Inflammatory macrophage (primary cell): ENCODE data around the gene BCLAF1.

ENCODE experiments used
- DNase-seq, 2 donors: peaks; one replicate each; pipeline ENCODE4 v3.0.0-alpha.2; 2020 to 2022
- total RNA-seq, 18 experiments: gene quantifications; one replicate each; lab custom pipeline; 2026; ENCODE audit warnings: mixed read lengths in 6 of 18, inconsistent platforms in 2 of 18; lab: John Stamatoyannopoulos, UW

BCLAF1 gene
- 95.4 to 230 (median 176) reads per million in 18 experiments for total RNA-seq

GRCh38 chr6:136289579-136290409, at the start of gene BCLAF1:
Gene BCLAF1 (minus strand): TSS chr6:136289846. CDS start chr6:136279866, 9,980 bp downstream.
- DNase-seq: peak; percentile 100

GRCh38 chr6:136338486-136338885, 48.8 kb upstream of the BCLAF1 start:
- no peak for DNase-seq

- no peak for DNase-seq
Observed at GRCh38 chr6:136337606-136338005, 48.0 kb upstream of the BCLAF1 start.

GRCh38 chr6:136337121-136337520, 47.5 kb upstream of the BCLAF1 start:
- DNase-seq: no peak

GRCh38 chr6:136335736-136336363, 46.2 kb upstream of the BCLAF1 start:
- no peak for DNase-seq

- no peak for DNase-seq
Observed at GRCh38 chr6:136334853-136335252, 45.2 kb upstream of the BCLAF1 start.

GRCh38 chr6:136334465-136334846, 44.8 kb upstream of the BCLAF1 start:
- DNase-seq: no peak

- no peak for DNase-seq
Observed at GRCh38 chr6:136333824-136334464, 44.3 kb upstream of the BCLAF1 start.

GRCh38 chr6:136331461-136331860, 41.8 kb upstream of the BCLAF1 start:
- no peak for DNase-seq

- DNase-seq: no peak
Observed at GRCh38 chr6:136330634-136331033, 41.0 kb upstream of the BCLAF1 start.

GRCh38 chr6:136326038-136326553, 36.5 kb upstream of the BCLAF1 start:
- DNase-seq: no peak

GRCh38 chr6:136324686-136325380, 35.2 kb upstream of the BCLAF1 start:
- peak in 1 of 2 donors; percentile 23 for DNase-seq

GRCh38 chr6:136323431-136324112, 33.9 kb upstream of the BCLAF1 start:
- no peak for DNase-seq

- DNase-seq: no peak
Observed at GRCh38 chr6:136319732-136320131, 30.1 kb upstream of the BCLAF1 start.

GRCh38 chr6:136318676-136319075, 29.0 kb upstream of the BCLAF1 start:
- DNase-seq: no peak

- DNase-seq: no peak
Observed at GRCh38 chr6:136317971-136318370, 28.3 kb upstream of the BCLAF1 start.

GRCh38 chr6:136317021-136317694, 27.5 kb upstream of the BCLAF1 start:
- peak; percentile 49 to 60 for DNase-seq

- DNase-seq: no peak
Observed at GRCh38 chr6:136315594-136315993, 25.9 kb upstream of the BCLAF1 start.

- DNase-seq: no peak
Observed at GRCh38 chr6:136312975-136313374, 23.3 kb upstream of the BCLAF1 start.

GRCh38 chr6:136309729-136310311, 20.2 kb upstream of the BCLAF1 start:
- no peak for DNase-seq

- no peak for DNase-seq
Observed at GRCh38 chr6:136309171-136309570, 19.5 kb upstream of the BCLAF1 start.
